Measurements from ENCODE around the gene ASB3.
A peak's percentile ranks its signal among the peaks of the same experiment; 100 is the strongest.
"Not testable (repeated sequence)": the region's sequence is repeated elsewhere in the genome, so short reads cannot be mapped to it uniquely, and the experiment has no call there.

The ASB3 gene

DNA sequence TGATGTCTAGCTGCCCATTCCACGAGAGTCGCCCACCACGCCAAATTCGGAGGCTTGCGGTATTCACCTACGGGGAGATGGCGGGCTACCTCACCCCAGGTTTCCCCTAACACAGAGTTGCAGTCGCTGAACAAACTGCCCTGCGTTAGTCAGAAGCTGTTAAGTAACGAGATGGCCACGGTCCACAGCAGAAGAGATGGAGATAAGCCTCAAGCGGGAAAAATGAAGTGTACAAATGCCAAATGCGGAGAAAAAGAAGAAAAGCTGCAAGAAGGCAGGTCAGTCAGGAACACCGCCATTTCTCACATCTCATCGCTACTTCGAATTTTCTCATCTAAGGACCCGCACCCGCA is 425 bp downstream of the ASB3 start:
- no peak for DNase-seq

DNA sequence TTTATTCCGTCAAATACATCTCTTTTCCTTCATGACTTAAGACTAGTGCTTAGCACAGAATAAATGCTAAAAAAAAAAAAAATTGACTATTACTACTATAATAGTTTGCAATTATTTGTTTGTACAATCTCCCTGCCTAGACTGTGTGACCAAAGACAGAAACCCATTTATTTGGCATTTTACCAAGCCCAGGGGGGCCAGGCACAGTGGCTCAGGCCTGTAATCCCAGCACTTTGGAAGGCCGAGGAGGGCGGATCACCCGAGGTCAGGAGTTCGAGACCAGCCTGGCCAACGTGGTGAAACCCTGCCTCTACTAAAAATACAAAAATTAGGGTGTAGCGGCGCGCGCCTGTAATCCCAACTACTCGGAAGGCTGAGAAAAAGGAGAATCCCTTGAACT is 1.4 kb downstream of the ASB3 start:
- no peak for DNase-seq

DNA sequence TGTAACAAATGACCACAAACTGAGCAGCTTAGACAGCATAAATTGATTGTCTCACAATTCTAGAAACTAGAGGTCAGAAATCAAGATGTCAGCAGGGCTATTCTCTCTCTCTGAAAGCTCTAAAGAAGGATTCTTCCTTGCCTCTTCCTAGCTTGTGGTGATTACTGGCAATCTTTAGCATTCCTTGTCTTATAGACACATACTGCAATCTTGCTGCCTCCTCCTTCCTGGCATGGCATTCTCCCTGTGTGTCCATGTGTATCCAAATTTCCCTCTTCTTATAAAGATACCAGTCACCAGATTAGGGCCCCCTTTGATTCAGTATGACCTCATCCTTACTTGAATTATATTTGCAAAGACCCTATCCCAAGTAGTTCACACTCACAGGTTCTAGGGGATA is 2.3 kb downstream of the ASB3 start:
- no peak for DNase-seq

DNA sequence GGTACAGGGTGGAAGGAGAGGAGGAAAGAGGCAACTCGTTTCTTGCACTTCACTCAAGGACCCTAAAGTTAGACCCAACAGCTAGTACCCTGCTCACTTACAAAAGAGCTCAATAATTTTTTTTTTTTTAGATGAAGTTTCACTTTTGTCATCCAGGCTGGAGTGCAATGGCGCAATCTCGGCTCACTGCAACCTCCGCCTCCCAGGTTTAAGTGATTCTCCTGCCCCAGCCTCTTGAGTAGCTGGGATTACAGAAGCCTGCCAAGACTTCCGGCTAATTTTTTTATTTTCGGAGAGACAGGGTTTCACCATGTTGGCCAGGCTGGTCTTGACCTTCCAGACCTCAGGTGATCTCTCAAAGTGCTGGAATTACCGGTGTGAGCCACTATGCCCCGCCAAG is 4.1 kb downstream of the ASB3 start:
- DNase-seq: no peak

DNA sequence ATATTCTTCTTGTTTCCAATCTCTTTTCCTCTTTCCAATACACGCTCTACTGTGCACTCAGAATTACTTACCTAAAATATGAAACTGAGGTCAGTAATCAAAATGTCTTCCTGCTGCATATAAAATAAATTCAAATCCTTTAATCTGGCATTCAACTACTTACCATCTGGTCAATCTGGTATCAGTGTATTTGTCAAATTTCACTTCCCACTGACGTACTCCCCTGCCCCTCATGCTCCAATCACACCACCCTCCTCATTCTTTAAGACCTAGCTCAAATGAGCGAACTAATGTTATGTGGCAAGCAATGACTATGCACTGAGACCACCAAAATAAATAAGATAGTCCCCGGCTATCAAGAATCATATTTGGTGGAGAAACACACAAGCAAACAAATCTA is 6.7 kb downstream of the ASB3 start:
- no peak for DNase-seq

DNA sequence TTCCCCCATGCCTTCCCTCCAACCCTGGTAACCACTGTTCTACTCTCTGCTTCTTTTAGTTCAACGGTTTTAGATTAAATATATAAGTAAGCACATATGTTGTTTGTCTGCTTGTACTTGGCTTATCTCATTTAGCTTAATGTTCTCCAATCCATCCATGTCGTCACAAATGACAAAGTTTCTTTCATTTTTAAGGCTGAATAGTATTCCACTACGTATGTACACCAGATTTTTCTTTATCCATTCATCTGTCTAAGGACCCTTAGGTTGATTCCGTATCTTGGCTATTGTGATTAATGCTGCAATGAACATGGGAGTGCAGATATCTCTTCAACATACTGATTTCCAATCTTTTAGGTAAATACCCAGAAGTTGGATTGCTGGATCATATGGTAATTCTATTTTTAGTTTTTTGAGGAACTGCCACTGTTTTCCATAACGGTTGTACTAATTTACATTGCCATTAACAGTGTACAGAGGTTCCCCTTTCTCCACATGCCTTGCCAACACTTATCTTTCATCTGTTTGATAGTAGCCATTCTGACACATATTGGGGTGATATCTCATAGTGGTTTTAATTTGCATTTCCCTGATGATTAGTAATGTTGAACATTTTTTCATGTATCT is 8.1 kb downstream of the ASB3 start:
- no peak for DNase-seq

DNA sequence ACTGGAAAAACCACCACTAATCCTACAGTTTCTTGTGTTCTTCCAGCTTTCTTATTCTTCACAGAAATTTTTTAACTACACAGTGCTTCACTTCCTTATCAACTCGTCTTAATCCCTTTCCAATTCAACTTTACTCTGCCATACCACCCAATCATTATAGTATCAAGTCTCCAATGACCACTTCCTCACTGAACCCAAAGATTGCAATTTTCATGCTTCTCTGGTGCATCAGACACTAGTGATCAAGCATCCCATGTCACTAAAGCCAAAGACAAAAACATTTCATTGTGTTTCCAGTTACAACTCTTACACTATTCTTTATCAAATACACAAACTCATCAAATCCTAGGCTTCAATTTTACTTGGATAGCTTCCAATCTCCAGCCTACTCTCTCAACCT is 9.6 kb downstream of the ASB3 start:
- no peak for DNase-seq

DNA sequence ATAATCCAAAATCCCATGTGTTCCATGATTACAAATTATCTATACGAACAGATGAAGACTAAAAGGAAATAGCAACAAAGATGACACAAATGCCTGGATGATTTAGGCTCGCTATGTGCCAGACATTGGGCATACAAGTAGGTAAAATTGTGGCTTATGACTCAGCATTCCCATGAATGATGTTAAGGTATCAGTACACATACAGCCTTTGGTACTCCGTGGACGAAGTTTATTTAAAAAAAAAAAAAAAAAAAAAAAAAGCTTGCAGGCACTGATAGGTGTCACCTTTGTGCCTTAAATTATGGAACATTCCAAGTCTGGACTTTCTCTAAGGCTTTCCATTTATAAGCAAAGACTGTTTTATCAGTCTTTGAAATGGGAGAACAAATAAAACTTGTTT is 16.5 kb downstream of the ASB3 start:
- DNase-seq: no peak

DNA sequence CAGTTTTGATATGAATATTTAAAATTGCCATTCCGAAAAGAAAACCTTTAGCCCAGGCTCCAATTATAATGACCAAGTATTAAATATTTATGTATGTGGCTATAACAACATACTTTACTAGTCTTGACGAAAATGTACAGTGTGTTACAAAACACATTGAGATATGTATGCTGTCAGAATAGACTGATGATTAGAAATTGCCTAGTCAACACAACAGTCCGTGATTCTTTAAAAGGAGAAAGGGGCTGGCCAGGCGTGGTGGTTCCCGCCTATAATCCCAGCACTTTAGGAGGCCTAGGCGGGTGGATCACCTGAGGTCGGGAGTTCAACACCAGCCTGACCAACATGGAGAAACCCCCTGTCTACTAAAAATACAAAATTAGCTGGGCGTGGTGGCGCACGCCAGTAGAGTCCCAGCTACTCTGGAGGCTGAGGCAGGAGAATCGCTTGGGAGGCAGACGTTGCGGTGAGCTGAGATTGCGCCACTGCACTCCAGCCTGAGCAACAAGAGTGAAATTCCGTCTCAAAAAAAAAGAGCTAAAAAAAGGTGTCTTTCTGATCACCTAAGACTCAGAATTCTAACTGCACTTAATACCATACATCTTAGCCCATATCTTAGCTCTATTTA is 17.3 kb downstream of the ASB3 start:
- no peak for DNase-seq

DNA sequence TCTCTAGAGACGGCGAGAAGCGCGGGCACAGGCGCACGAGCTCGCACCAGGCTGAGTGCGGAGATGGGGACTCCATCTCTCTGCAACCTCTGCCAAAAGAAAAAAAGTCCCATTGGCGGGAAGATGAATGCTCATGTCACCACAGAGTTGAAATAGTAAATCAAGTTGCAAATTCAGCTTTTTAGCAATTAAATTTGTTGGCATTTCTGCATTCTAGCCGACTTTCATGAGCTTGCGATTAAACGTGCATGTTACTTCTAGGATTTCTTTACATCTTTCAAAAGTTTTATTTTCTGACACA is 18.6 kb downstream of the ASB3 start:
- no peak for DNase-seq

DNA sequence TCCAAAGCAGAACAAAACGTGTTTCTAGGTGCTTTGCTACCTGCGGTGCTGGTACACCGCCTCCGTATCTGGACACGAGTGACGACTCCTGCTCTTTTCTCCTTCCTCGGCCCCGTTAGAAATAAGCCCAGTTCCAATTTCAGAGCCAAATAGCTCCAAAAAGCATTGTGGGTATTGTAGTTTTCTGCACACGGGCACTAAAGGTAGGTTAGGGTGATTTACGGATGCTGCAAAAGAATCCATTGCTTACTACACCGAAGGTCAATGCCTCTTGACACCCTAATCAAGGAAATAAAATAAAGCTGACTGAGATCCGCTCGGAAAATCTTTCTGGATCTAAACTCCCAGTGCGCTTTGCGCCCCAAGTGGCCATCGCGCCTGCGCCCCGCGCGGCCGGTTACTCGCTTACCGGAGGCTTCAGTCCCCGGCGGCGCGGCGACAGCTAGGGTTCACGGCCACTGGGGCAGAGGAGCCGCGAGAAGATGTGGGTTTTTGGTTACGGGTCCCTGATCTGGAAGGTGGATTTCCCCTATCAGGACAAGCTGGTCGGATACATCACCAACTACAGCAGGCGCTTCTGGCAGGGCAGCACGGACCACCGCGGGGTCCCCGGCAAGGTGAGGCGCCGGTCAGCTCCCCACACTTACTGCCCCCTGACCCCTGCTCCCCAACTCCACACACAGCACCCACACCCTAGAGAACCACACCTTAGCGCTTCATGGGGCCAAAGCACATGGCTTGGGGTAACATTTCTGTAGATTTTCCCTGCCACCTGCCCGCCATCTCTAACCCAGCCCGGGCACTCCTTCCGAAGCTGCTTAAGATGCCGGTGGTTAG is 19.1 kb downstream of the ASB3 start, which contains the start of gene CHAC2:
Gene CHAC2 (plus strand): TSS at position 400 of the 837 bp plus-strand sequence. CDS start 83 bp downstream, at position 483.
- peak; percentile 46 for DNase-seq

DNA sequence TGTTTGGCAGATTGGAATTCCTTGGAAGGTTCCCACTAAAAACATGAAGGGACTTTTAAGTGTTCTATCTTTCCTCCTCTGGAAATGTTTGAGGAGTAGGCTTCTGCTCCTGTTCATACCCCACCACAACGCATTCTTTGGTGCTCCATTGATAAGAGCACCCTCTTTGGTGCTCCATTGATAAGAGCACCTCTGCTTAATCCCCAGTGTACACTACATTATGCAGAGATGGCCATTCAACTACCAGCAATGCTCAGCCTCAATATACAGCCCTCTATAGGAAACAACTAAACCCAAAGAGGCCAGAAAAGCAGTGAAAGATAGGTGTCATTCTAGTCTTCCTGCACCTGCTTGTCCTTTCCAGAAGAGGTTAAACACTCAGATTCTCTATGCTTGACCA is 21.0 kb downstream of the ASB3 start:
- DNase-seq: no peak

DNA sequence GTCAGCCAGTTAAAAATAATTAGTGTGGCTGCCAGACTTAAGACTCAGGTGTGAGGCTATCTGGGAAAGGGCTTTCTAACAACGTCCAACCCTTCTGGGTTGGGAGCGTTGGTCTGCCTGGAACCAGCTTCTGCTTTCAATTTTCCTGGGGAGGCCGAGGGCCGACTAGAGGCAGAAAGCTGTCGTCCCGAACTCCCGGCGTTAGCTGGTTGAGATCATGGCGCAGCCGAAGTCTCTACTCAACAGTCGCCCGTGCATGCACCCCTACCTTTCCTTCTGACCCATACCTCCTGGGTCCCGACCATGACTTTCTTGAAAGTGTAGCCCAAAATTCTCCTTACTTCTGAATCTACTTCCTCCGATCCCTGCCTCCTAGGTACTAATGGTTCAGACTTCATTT is 29.5 kb downstream of the ASB3 start:
- not testable (repeated sequence) for DNase-seq

DNA sequence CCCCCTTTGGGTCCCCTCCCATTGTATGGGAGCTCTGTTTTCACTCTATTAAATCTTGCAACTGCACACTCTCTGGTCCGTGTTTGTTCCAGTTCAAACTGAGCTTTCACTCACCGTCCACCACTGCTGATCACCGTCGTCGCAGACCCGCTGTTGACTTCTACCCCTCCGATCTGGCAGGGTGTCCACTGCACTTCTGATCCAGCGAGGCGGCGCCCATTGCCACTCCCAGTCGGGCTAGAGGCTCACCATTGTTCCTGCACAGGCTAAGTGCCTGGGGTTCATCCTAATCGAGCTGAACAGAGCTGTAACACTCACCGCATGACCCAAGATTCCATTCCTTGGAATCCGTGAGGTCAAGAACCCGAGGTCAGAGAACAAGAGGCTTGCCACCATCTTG is 30.1 kb downstream of the ASB3 start:
- no peak for DNase-seq

DNA sequence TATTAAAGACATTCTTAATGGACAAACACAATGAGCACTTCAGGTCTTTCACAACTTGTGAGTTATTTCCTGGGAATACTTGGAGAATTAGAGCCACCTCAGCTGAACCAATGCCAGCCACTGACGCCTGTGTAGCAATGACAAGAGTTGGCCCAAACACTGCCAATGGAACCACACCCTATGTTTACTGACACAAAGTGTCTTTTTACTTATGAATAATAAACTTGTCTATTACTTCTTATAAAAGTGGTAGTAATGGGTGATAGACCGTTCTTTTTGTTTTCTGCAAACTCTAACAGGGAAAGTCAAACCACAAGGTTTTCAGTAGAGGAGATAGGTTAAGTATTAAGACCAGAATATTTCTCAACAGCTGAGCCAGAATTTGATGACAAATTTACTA is 31.6 kb downstream of the ASB3 start:
- no peak for DNase-seq

DNA sequence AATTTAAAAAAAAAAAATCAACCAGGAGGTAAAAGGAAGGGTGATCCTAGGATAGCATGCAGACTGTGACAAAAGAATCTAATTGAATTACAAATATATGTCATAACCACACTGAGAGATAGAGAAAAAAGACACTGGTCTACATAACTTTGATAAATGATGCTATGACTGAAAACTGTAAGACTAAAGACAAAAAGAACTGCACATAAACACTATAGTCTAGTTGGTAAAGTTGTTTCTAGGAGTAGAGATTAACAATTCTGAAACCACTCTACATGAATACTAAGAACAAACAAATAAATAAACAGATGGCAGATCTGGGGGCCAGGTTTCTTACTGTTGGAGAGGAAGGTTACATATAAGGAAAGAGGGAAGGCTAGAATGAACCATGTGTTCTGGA is 33.7 kb downstream of the ASB3 start:
- DNase-seq: no peak

DNA sequence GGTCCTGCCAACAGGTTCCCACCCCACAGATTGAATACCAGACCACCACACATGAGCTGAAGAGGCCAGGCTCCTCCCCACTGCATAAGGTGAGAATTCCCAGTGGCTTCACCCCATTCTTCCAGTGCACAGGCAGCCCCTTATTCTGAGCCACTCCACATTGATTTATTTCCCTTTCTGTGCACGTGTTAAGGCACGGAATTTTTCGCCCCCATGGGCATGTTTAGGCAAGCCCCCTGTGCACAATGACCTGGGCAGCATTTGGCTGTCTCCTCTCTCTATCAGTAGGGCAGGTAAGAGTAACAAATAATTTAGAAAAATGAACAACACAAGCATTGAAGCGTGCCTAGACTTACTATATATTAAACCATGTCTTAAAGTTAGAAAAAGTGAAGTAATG is 34.4 kb downstream of the ASB3 start:
- DNase-seq: no peak

DNA sequence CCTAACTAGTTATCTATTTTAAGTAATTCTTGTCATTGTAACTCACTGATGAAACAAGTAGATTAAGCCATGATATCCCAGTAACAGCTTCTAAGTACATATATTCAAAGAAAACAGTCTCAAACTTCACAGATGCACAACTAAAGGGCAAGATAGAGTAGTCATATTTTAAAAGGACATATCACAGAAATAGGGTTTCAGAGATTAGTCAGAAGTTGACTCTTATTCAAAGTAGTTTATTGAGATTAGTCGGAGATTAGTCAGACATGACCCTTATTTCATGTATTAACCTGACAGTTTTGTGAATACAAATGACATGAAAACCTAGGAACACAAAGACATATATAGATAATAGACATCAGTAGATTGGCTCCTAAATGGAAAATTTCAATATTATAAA is 35.0 kb downstream of the ASB3 start:
- DNase-seq: no peak

DNA sequence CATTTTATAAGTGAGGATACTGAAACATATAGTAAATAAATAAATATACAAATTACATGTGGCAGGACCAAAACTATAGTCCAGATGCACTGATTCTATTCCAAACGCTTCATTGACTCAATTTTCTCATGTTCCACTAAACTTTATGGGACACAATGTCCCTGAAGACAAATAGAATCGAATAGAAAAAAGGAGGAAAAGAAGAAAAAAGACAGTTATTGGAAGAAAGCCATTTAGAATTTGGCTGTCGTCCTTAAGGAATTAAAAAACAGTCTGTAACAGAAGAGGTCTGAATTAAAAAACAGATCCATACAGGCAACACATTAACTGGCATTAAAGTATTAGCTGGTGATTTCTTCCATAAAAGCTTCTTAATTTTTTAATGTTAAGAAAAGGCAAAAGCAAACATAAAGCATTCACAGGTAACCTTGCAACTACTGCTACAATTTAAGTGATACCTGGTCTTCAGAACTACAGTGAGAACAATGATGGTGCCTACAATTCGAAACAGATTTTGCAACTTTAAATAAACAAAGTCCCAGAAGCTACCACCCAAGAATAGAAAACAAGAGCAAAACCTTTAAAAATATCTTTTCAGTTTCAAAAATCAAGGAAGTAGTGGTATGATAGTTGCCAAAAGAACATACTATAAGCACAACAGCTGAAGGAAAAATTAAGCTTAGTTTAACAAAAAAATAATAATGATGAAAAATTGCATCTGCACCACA is 36.5 kb downstream of the ASB3 start:
- no peak for DNase-seq

DNA sequence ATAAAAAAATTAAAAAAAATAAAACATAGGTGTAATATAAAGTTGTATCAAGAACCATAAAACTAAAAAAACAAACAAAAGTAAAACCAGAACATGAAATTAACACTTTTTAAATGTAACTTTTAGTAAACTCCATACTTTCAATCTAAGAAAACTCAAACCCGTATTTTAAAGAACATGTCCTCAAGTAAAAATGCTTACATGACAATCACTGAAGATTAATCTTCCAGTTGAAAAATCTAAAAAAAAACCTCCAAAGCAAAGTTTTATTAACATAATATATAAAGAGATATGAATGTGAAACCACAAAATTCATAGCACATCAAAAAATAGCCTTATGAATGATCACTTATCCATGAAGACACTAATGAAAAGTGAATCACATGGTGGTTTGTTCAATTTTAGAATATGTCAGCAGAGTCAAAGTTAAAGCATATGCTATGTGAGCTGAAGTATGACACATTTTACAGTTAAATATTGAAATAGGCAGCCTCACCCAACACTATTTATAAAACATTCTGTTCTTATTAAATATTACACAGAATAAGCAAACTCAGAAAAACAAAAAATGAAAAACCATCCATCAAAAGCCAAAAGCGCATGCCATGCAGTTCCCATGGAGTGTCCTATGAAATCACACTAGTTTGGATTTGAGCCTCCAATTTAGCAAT is 42.2 kb downstream of the ASB3 start:
- no peak for DNase-seq

DNA sequence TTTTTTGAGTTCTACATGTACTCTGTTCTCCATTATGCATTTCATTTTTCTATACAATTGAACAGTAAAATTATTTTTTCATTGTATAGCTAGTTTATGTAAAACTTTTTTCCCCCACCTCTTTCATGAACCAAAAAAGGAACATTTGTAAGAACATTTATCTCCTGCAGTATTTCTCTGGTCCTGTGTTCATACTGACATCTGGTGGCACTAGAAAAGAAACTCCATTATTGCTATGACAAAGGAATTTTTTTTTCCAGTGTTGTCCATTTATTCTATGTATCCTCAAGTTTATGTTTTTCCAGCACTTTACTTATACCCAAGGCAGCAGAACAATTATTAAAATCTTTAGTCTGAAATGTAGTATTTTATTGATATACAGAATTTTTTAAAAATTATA is 46.6 kb downstream of the ASB3 start:
- DNase-seq: no peak

DNA sequence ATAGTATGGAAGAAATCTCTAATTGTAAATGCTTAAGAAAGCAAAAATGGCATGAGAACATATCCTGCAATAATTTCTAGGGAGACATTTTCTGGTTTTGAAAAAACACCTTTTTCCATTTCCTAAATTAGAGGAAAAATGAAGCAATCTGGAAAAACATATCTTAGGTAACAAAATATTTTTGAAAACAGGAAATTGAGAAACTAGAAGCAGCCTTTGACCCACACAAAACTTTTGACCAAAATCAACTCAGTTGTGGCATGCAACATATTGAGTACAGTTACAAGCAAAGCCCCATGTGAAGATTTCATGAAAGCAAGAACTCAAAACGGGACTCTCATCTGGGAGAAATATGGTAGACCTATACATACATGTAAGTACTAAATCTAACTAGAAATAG is 47.7 kb downstream of the ASB3 start:
- DNase-seq: no peak

DNA sequence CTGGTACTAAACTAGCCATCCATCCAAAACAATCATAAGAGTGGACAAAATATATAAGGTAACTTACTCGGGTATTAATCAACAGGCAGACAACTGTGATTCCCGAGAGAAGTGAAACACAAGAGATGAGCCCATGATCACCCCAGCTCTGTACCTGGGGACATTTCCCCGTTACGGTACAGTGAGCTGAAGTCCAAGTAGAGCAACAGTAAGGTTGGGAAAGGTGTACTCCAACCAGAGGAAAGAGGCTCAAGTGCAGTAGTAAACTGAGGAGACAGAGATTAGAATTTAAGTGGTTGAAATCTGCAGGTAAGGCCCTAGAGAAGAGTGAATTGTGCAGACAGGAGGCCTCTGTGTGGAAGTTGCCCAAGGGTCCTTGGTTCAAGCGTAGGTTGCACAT is 49.7 kb downstream of the ASB3 start:
- DNase-seq: no peak
